GM12878 (cell line): ENCODE measurements around the gene ENDOU. TPM values are rescaled to one million over a fixed set of nuclear protein-coding genes. Genes with fewer than 3 reads are reported as not detected.

Experiments
- ATAC-seq: fragments of 200-7000 bp; cut with Tn5 transposase; 3 replicates; pipeline ENCODE4 v1.9.1; 2020; ENCODE audit warnings: mild to moderate bottlenecking, moderate library complexity
- BruUV-seq: library from RNA; stranded (reverse); fragments of 400-500 nt; replicated peaks from 2 replicates; lab custom pipeline; 2021; lab: Mats Ljungman, UMichigan
- CTCF ChIA-PET: fragments of 300-600 bp; sonication (Branson Sonifier 250); formaldehyde crosslinking; extraction: SDS; loops from one replicate; lab custom pipeline; 2021; ENCODE audit warnings: inconsistent platforms; lab: Yijun Ruan, JAX
- POLR2A ChIA-PET: fragments of 350-600 bp; formaldehyde crosslinking; extraction: SDS; loops from one replicate; lab custom pipeline; 2021; ENCODE audit warnings: inconsistent platforms; lab: Charles Lee
- RAD21 ChIA-PET: fragments of 300-600 bp; sonication (Branson Sonifier 250); formaldehyde crosslinking; loops from one replicate; lab custom pipeline; 2023; ENCODE audit warnings: antibody characterized with exemption; ENCODE audit not compliant: unreplicated experiment; lab: Charles Lee
- SMC1A ChIA-PET: fragments of 300-600 bp; sonication (Branson Sonifier 250); formaldehyde crosslinking; loops from one replicate; lab custom pipeline; 2023; ENCODE audit not compliant: unreplicated experiment, uncharacterized antibody; lab: Charles Lee
- DNase-seq: peaks from one replicate; pipeline ENCODE4 v3.0.0-alpha.2; 2011; ENCODE audit warnings: low read depth, low spot score
- FAIRE-seq: peaks from 3 replicates; lab custom pipeline; 2011; peaks lifted over from hg19 to GRCh38; lab: Jason Lieb, UNC
- H2AFZ ChIP-seq: 2 replicates; pipeline ENCODE4 v1.6.0; 2011; ENCODE audit warnings: low read depth, low read length, control low read depth; ENCODE audit not compliant: control insufficient read depth
- H3K27ac ChIP-seq: 2 replicates; pipeline ENCODE4 v1.5.1; 2011; ENCODE audit warnings: control low read depth; ENCODE audit not compliant: control insufficient read depth, insufficient read depth
- H3K27me3 ChIP-seq, 2 experiments: replicated peaks in 1 of 2; 2 replicates each; pipeline versions ENCODE4 v1.6.0 to v1.6.1; 2011; ENCODE audit warnings: low read length in 1 of 2; ENCODE audit not compliant: control insufficient read depth in 2 of 2, insufficient read depth in 2 of 2
- H3K36me3 ChIP-seq, 2 experiments: 2 replicates each; pipeline ENCODE4 v1.5.1; 2011; ENCODE audit warnings: low read length in 1 of 2; ENCODE audit not compliant: control insufficient read depth in 2 of 2, insufficient read depth in 2 of 2
- H3K4me1 ChIP-seq: 2 replicates; pipeline ENCODE4 v1.6.1; 2011; ENCODE audit warnings: mild to moderate bottlenecking, low read length, moderate library complexity, mixed read lengths; ENCODE audit not compliant: control insufficient read depth, insufficient read depth
- H3K4me2 ChIP-seq: 2 replicates; pipeline ENCODE4 v1.6.0; 2011; ENCODE audit warnings: control low read depth; ENCODE audit not compliant: control insufficient read depth, insufficient read depth
- H3K4me3 ChIP-seq: fragments of 200-600 bp; sonication (generic); 2 replicates; pipeline ENCODE4 v1.5.1; 2016
- H3K79me2 ChIP-seq: 2 replicates; pipeline ENCODE4 v1.6.0; 2011; ENCODE audit warnings: low read length; ENCODE audit not compliant: control insufficient read depth, insufficient read depth
- H3K9ac ChIP-seq: 2 replicates; pipeline ENCODE4 v1.8.0; 2011; ENCODE audit warnings: low read length, control low read depth, mixed read lengths; ENCODE audit not compliant: control insufficient read depth, insufficient read depth
- H3K9me3 ChIP-seq: replicated peaks from 3 replicates; pipeline ENCODE4 v1.5.1; 2011; ENCODE audit warnings: mild to moderate bottlenecking, low read length; ENCODE audit not compliant: control insufficient read depth, insufficient read depth
- H4K20me1 ChIP-seq: 2 replicates; pipeline ENCODE4 v1.6.0; 2011; ENCODE audit not compliant: control insufficient read depth, insufficient read depth
- BACH1 ChIP-seq: fragments of 450-650 bp; IDR thresholded peaks from 2 replicates; pipeline ENCODE4 v1.6.1; 2017; ENCODE audit warnings: mild to moderate bottlenecking, borderline replicate concordance
- BRCA1 ChIP-seq: IDR thresholded peaks from 2 replicates; pipeline ENCODE4 v1.6.1; 2011; ENCODE audit warnings: low read depth, low read length, improper control_type of control experiment
- CBX5 ChIP-seq: sonication (generic); IDR thresholded peaks from 2 replicates; pipeline ENCODE4 v1.6.1; 2016; ENCODE audit warnings: low read depth, moderate library complexity, mild to moderate bottlenecking, inconsistent platforms
- CHD4 ChIP-seq: fragments of 200-600 bp; sonication (generic); IDR thresholded peaks from 2 replicates; pipeline ENCODE4 v1.6.1; 2016; ENCODE audit warnings: mild to moderate bottlenecking
- EED ChIP-seq: sonication (generic); IDR thresholded peaks from 2 replicates; pipeline ENCODE4 v1.6.1; 2016; ENCODE audit warnings: antibody characterized with exemption, low read depth
- EGR1 ChIP-seq, 2 experiments: IDR thresholded peaks; 1 replicate in 1 of 2; 2 replicates in 1 of 2; pipeline ENCODE4 v1.6.1; 2011 to 2012; ENCODE audit warnings: low read depth in 2 of 2, low read length in 2 of 2, borderline replicate concordance in 1 of 2, mild to moderate bottlenecking in 1 of 2, moderate library complexity in 1 of 2
- GATAD2B ChIP-seq: fragments of 450-650 bp; conservative IDR thresholded peaks from 2 replicates; pipeline ENCODE4 v1.6.1; 2017; ENCODE audit warnings: low read depth, mild to moderate bottlenecking, moderate library complexity
- IKZF1 ChIP-seq: fragments of 450-650 bp; conservative IDR thresholded peaks from 2 replicates; pipeline ENCODE4 v1.6.1; 2017; ENCODE audit warnings: antibody characterized with exemption, mild to moderate bottlenecking
- JUNB ChIP-seq: IDR thresholded peaks from 2 replicates; pipeline ENCODE4 v1.6.1; 2016; ENCODE audit warnings: antibody characterized with exemption, mild to moderate bottlenecking
- MYC ChIP-seq: IDR thresholded peaks from 2 replicates; pipeline ENCODE4 v1.6.1; 2011; ENCODE audit warnings: mild to moderate bottlenecking, low read length, moderate library complexity, inconsistent platforms; ENCODE audit not compliant: insufficient read depth, insufficient replicate concordance, insufficient read length, severe bottlenecking
- PAX5 ChIP-seq: IDR thresholded peaks from 2 replicates; pipeline ENCODE4 v1.6.1; 2011; ENCODE audit warnings: low read depth, low read length, borderline replicate concordance
- PAX8 ChIP-seq: fragments of 450-650 bp; IDR thresholded peaks from 2 replicates; pipeline ENCODE4 v1.6.1; 2017; ENCODE audit warnings: mild to moderate bottlenecking, moderate library complexity
- RELB ChIP-seq: fragments of 450-650 bp; IDR thresholded peaks from 2 replicates; pipeline ENCODE4 v1.6.1; 2017; ENCODE audit warnings: low read depth, mild to moderate bottlenecking, moderate library complexity
- SMAD1 ChIP-seq: fragments of 450-650 bp; IDR thresholded peaks from 2 replicates; pipeline ENCODE4 v1.6.1; 2018; ENCODE audit warnings: mild to moderate bottlenecking, low read depth; ENCODE audit not compliant: partially characterized antibody
- TARDBP ChIP-seq: IDR thresholded peaks from 2 replicates; pipeline ENCODE4 v1.6.1; 2016; ENCODE audit warnings: borderline replicate concordance
- TCF3 ChIP-seq: IDR thresholded peaks from 2 replicates; pipeline ENCODE4 v1.6.1; 2012; ENCODE audit warnings: low read depth, mild to moderate bottlenecking, low read length, borderline replicate concordance; ENCODE audit not compliant: insufficient read depth
- ZNF274 ChIP-seq: IDR thresholded peaks from one replicate; pipeline ENCODE4 v1.8.0; 2011; ENCODE audit not compliant: insufficient read length, insufficient read depth
- WGBS: methylation state at CpG from one replicate; pipeline ENCODE4 v1.1.6; 2016; ENCODE audit warnings: low lambda C conversion rate; ENCODE audit not compliant: insufficient replicate concordance, insufficient coverage; ENCODE audit errors: missing lambda C conversion rate; 5-methylcytosine and 5-hydroxymethylcytosine counted together
- in situ Hi-C: fragments of 300-500 bp; cut with MboI; formaldehyde crosslinking; loops from 9 replicates; pipeline ENCODE4 v1.14.3; 2018; ENCODE audit warnings: mixed read lengths
- intact Hi-C: fragments of 100-400 bp; cut with micrococcal nuclease; formaldehyde crosslinking; loops from one replicate; pipeline ENCODE4 v1.14.2; 2022; ENCODE audit not compliant: unreplicated experiment
- polyA plus RNA-seq, 11 experiments: library from polyadenylated mRNA; depleted of rRNA in 4 of 11; unstranded in 6 of 11; stranded (reverse) in 5 of 11; fragments of >200 nt; fragmentation: Nextera tagmentation in 4 of 11; fragmentation: Illumina TruSeq in 1 of 11; extraction: Ambion mirVana in 4 of 11; extraction: Trizol in 1 of 11; gene quantifications; 1 replicate in 1 of 11; 2 replicates in 10 of 11; pipeline versions ENCODE4 v1.2.1 to v1.2.3, GENCODE V29; 2011 to 2016; ENCODE audit warnings: inconsistent platforms in 2 of 11, missing spikeins in 2 of 11, low read depth in 1 of 11
- total RNA-seq, 4 experiments: library from RNA; depleted of rRNA in 3 of 4; stranded (reverse); fragments of >200 nt in 3 of 4; fragmentation: Illumina TruSeq in 1 of 4; extraction: Trizol in 1 of 4; gene quantifications; 2 replicates each; pipeline versions ENCODE4 v1.2.1 to v1.2.3, GENCODE V29; 2013 to 2021
- TF ChIP-seq, protein P1 (sequence below): IDR thresholded peaks from 2 replicates; pipeline ENCODE4 v1.6.1; 2012; ENCODE audit warnings: low read depth, low read length, improper control_type of control experiment
- TF ChIP-seq, protein P2 (sequence below): fragments of 450-650 bp; IDR thresholded peaks from 2 replicates; pipeline ENCODE4 v1.6.1; 2017; ENCODE audit warnings: mild to moderate bottlenecking, moderate library complexity

Gene ENDOU
- total and polyA plus RNA-seq, 10 of the 15 experiments (the other 5 are each of a cell fraction or from before 2014, with no cell fraction given): 0.03 to 0.17 (median 0.10) TPM; not detected in 4

- Histone ChIP-seq H3K27ac (no peak overlapping the region), H3K27me3 (no peaks in the 10 kb centered on the region), H3K4me3 (no peak overlapping the region), H3K79me2 (no peaks in the 10 kb centered on the region), H3K4me1 (peaks cover 25% of the 10 kb centered on the region), H3K4me2 (peak overlapping the region; percentile 31), H3K9me3 (no peaks in the 10 kb centered on the region), H3K9ac (no peak overlapping the region), H4K20me1 (no peaks in the 10 kb centered on the region), H2AFZ (no peak overlapping the region), H3K36me3 (no peaks in the 10 kb centered on the region)
- no peak for FAIRE-seq
- SMC1A ChIA-PET: interaction anchor here (0.7 to 10.3 kb wide), 18 partner anchors 10 to 709 kb away, joined by 3 to 277 read pairs (median 6); partner anchors contain the start of genes ENDOU, RAPGEF3 and SLC48A1
- CTCF ChIA-PET: interaction anchor here (0.6 to 10.4 kb wide), 28 partner anchors 9 to 367 kb away, joined by 3 to 814 read pairs (median 6); partner anchors contain the start of genes ENDOU, RAPGEF3, RPAP3 and SLC48A1
- WGBS: 0% methylated on average over 2 of the region's 4 CpGs
- no peak for TF ChIP-seq JUNB
- no peak for TF ChIP-seq PAX8
- TF ChIP-seq, protein P1, sequence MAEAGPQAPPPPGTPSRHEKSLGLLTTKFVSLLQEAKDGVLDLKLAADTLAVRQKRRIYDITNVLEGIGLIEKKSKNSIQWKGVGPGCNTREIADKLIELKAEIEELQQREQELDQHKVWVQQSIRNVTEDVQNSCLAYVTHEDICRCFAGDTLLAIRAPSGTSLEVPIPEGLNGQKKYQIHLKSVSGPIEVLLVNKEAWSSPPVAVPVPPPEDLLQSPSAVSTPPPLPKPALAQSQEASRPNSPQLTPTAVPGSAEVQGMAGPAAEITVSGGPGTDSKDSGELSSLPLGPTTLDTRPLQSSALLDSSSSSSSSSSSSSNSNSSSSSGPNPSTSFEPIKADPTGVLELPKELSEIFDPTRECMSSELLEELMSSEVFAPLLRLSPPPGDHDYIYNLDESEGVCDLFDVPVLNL: no peak
- no peak for TF ChIP-seq TCF3
- TF ChIP-seq PAX5: no peak
- TF ChIP-seq, protein P2, sequence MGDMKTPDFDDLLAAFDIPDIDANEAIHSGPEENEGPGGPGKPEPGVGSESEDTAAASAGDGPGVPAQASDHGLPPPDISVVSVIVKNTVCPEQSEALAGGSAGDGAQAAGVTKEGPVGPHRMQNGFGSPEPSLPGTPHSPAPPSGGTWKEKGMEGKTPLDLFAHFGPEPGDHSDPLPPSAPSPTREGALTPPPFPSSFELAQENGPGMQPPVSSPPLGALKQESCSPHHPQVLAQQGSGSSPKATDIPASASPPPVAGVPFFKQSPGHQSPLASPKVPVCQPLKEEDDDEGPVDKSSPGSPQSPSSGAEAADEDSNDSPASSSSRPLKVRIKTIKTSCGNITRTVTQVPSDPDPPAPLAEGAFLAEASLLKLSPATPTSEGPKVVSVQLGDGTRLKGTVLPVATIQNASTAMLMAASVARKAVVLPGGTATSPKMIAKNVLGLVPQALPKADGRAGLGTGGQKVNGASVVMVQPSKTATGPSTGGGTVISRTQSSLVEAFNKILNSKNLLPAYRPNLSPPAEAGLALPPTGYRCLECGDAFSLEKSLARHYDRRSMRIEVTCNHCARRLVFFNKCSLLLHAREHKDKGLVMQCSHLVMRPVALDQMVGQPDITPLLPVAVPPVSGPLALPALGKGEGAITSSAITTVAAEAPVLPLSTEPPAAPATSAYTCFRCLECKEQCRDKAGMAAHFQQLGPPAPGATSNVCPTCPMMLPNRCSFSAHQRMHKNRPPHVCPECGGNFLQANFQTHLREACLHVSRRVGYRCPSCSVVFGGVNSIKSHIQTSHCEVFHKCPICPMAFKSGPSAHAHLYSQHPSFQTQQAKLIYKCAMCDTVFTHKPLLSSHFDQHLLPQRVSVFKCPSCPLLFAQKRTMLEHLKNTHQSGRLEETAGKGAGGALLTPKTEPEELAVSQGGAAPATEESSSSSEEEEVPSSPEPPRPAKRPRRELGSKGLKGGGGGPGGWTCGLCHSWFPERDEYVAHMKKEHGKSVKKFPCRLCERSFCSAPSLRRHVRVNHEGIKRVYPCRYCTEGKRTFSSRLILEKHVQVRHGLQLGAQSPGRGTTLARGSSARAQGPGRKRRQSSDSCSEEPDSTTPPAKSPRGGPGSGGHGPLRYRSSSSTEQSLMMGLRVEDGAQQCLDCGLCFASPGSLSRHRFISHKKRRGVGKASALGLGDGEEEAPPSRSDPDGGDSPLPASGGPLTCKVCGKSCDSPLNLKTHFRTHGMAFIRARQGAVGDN: no peak
- no peak for TF ChIP-seq TARDBP
- no peak for TF ChIP-seq CHD4
- TF ChIP-seq RELB: no peak
- TF ChIP-seq MYC: no peak
- no peak for TF ChIP-seq ZNF274
- TF ChIP-seq IKZF1: no peak
- TF ChIP-seq BACH1: no peak
- TF ChIP-seq EGR1 (IDR thresholded peaks at IDR 0.05; ENCODE audit: borderline replicate concordance in 1 of 2, low read depth in 2 of 2, low read length in 2 of 2): no peak
- TF ChIP-seq BRCA1: no peak
- TF ChIP-seq CBX5: no peak
- TF ChIP-seq SMAD1: no peak
- TF ChIP-seq EED: no peak
- no peak for TF ChIP-seq GATAD2B
- peak; percentile 71 for ATAC-seq
- RAD21 ChIA-PET: interaction anchor here (0.7 to 7.8 kb wide), 18 partner anchors 8 to 206 kb away, joined by 3 to 327 read pairs (median 9); partner anchors contain the start of genes ENDOU, RAPGEF3, RPAP3 and SLC48A1
- POLR2A ChIA-PET: interaction anchor here (0.8 to 5.5 kb wide), 5 partner anchors 14 to 67 kb away, joined by 3 to 40 read pairs (median 6); partner anchors contain the start of gene RAPGEF3
- intact Hi-C loops: no loop called here
- in situ Hi-C loops: no loop called here
- DNase-seq: no peak
- no TSS peak for BruUV-seq
Measured at GRCh38 chr12:47741340-47741703, 16.0 kb upstream of the ENDOU start.
